ACC112 (cell line): Measurements from ENCODE around the gene GALNT14.

ENCODE experiments used
- H2AFZ ChIP-seq: fragments of 200-600 bp; sonication (generic); one replicate; pipeline ENCODE4 v1.6.0; 2017; ENCODE audit warnings: antibody characterized with exemption, low read length; ENCODE audit not compliant: unreplicated experiment
- H3K27ac ChIP-seq: fragments of 200-600 bp; sonication (generic); 2 replicates; pipeline ENCODE4 v1.5.1; 2014; ENCODE audit warnings: low read depth, mild to moderate bottlenecking, antibody characterized with exemption, low read length, moderate library complexity
- H3K27me3 ChIP-seq: fragments of 200-600 bp; sonication (generic); 2 replicates; pipeline ENCODE4 v1.6.1; 2014; ENCODE audit warnings: mild to moderate bottlenecking, antibody characterized with exemption, low read length, moderate library complexity, mixed read lengths; ENCODE audit not compliant: insufficient read depth
- H3K36me3 ChIP-seq: fragments of 200-600 bp; sonication (generic); 2 replicates; pipeline ENCODE4 v1.6.1; 2016; ENCODE audit warnings: mild to moderate bottlenecking, antibody characterized with exemption, low read length, moderate library complexity, mixed read lengths; ENCODE audit not compliant: insufficient read depth
- H3K4me1 ChIP-seq: fragments of 200-600 bp; sonication (generic); one replicate; pipeline ENCODE4 v1.6.1; 2016; ENCODE audit warnings: low read length, mixed read lengths; ENCODE audit not compliant: insufficient read depth, unreplicated experiment, control insufficient read depth
- H3K4me3 ChIP-seq: fragments of 200-600 bp; sonication (generic); 2 replicates; pipeline ENCODE4 v1.5.1; 2014; ENCODE audit warnings: mild to moderate bottlenecking, low read depth, low read length
- H3K79me2 ChIP-seq: fragments of 200-600 bp; sonication (generic); one replicate; pipeline ENCODE4 v1.6.0; 2016; ENCODE audit warnings: low read length; ENCODE audit not compliant: control insufficient read depth, unreplicated experiment, insufficient read depth

GALNT14 gene

DNA sequence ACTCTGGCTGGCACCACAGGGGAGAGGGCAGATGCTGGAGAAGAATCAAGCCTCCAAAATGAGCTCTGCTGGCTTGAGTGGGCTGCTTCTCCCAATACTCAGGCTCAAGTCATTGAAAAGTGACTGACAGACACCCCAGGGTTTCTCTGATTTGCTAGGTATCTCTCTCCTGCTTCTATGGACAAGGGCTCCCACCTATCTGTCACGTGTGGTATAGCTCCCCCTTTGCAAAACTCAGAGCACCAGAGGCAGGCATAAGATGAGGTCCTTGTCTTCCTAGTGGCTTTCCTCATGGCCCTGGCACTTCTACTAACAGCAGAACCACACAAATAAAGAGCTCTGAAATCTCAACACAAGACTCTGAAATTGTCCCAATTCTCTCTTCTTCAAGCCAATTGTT, 105.2 kb downstream of the GALNT14 start:
- no peak overlapping the region for H3K27ac ChIP-seq
- no peaks in the 10 kb centered on the region for H3K27me3 ChIP-seq
- H3K36me3 ChIP-seq: no peaks in the 10 kb centered on the region

DNA sequence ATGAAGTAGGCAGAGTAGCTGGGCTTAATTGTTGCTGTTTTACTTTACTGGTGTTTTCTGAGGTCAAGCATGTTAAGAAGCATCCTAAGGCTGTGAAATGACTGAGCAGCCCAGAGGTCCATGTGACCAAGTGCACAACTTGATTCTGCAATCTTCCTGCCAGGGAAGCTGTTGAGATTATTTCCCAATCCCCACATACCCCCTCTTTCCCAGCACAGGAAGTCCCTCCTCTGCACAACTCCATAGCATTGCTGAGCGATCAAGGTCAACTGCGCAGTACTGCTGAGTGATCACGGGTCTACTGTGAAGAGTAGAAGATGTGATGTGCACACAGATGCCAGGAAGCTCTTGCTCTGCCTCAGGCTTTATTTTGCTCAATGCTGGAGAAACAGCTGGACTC, 105.8 kb downstream of the GALNT14 start:
- H3K27me3 ChIP-seq: no peaks in the 10 kb centered on the region
- H3K27ac ChIP-seq: no peak overlapping the region
- no peaks in the 10 kb centered on the region for H3K36me3 ChIP-seq
- no peak overlapping the region for H3K4me3 ChIP-seq
- no peaks in the 10 kb centered on the region for H3K79me2 ChIP-seq
- H3K4me1 ChIP-seq: no peaks in the 10 kb centered on the region
- H2AFZ ChIP-seq: no peak overlapping the region

More for the DNA sequence above, 105.2 kb downstream of the GALNT14 start:
- H3K4me1 ChIP-seq: no peaks in the 10 kb centered on the region
- H3K4me3 ChIP-seq: no peak overlapping the region
- no peaks in the 10 kb centered on the region for H3K79me2 ChIP-seq
- H2AFZ ChIP-seq: no peak overlapping the region

DNA sequence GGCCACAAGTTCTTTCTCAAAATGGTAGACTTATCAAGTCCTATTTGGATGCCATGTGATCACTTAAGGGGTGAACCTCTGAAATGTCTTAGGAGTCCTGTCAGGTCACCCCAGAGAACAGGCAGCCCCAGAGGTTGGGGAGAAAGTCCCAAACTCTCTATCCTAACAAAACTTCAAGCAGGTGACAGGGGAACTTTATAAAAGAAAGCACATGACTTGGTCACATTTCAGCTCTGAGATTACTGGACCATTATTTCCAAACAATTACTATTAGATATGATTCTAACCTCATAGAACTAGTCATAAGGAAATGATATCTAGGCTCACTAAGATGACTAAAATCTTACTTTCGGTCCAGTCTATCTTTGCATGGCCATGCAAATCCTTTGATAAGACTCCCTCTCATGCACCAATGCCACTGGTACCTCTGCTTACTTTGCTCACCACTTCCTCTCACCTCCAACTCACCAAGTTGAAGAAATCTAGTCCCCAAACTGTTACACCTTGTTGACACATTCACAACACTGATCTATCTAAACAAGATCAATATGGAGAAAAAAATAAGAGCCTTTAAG, 107.0 kb downstream of the GALNT14 start:
- no peaks in the 10 kb centered on the region for H3K27me3 ChIP-seq
- no peaks in the 10 kb centered on the region for H3K36me3 ChIP-seq
- H3K79me2 ChIP-seq: no peaks in the 10 kb centered on the region
- H3K4me1 ChIP-seq: no peaks in the 10 kb centered on the region
- no peak overlapping the region for H3K4me3 ChIP-seq
- H3K27ac ChIP-seq: no peak overlapping the region
- no peak overlapping the region for H2AFZ ChIP-seq

DNA sequence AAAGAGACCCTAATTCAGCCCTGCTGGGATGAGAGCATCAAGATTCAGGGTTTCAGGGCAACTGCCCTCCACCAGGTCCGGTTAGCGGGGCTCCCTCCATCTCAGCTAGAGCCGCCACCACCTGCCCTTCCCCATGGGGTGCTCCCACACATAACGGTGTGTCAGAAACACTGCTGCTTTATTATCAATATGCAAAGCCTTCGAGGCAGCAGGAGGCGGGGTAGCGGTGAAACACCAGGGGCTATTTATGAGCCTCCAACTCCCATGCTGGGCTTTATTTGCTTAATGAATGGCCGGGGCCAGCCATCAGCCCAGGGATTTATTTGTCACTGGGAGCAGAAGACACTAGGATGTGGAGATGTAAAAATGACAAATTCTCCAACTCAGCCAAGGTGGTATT, 109.8 kb downstream of the GALNT14 start:
- H2AFZ ChIP-seq: no peak overlapping the region
- H3K79me2 ChIP-seq: no peaks in the 10 kb centered on the region
- no peaks in the 10 kb centered on the region for H3K27me3 ChIP-seq
- H3K4me1 ChIP-seq: no peaks in the 10 kb centered on the region
- H3K36me3 ChIP-seq: no peaks in the 10 kb centered on the region
- no peak overlapping the region for H3K4me3 ChIP-seq
- no peak overlapping the region for H3K27ac ChIP-seq

DNA sequence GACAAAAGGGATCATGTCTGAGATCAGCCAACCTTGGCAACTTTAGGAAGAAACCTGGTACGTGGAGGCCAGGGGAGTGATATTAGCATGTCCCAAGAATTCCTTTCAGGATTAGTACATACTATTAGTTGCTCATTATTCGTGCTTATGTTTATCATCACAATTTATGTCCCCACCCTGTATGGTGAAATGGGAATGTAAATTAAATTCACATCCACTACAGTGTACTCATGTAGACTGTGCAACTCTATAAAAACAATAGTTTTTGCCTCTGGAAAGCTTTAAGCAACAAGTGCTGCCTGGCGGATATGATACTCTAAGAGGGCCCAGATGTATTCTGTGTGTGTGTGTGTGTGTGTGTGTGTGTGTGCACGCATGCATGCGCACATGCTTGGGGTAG, 110.7 kb downstream of the GALNT14 start:
- no peaks in the 10 kb centered on the region for H3K27me3 ChIP-seq
- no peaks in the 10 kb centered on the region for H3K4me1 ChIP-seq
- H3K27ac ChIP-seq: no peak overlapping the region
- H3K79me2 ChIP-seq: no peaks in the 10 kb centered on the region
- no peak overlapping the region for H2AFZ ChIP-seq
- H3K36me3 ChIP-seq: no peaks in the 10 kb centered on the region
- no peak overlapping the region for H3K4me3 ChIP-seq

DNA sequence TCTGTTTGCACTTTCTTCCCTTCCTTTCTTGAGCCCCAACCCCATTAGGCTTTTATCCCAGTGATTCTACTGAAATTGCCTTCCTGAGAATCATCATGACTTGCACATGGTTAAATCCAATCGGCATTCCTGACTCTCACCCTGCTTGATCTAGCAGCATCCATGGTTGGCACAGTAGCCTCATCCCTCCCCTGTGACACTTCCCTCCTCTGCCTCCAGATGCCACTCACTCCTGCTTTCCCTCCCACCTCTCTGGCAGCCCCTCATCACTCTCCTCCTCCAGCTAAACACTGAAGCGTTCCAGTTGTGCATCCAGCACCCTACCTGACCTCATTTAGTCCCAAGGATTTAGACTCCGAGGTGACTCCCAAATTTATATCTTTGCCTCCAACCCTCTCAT, 114.7 kb downstream of the GALNT14 start:
- Histone ChIP-seq H3K36me3 (no peaks in the 10 kb centered on the region), H2AFZ (no peak overlapping the region), H3K4me1 (no peaks in the 10 kb centered on the region), H3K79me2 (no peaks in the 10 kb centered on the region), H3K4me3 (no peak overlapping the region), H3K27me3 (no peaks in the 10 kb centered on the region), H3K27ac (no peak overlapping the region)

DNA sequence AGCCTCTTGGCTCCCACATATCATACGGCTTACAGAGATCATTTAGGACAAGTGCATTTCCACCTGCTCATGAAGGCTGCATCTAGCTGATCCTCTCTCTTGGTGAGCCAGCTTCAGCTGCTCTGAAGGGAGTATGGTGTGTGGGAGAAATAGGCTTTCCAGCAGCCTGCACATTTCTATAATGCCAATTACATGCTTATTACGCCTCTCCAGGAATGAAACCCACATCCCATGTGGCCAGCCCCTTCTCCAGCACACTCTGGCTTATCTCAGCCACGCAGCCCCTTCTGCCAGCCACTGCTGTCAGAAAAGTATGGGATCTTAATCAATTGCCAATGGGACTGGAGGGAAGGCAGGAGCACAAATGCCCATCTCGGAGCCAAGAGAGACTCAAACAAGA, 117.5 kb downstream of the GALNT14 start:
- Histone ChIP-seq H3K4me1 (no peaks in the 10 kb centered on the region), H3K4me3 (no peak overlapping the region), H2AFZ (no peak overlapping the region), H3K79me2 (no peaks in the 10 kb centered on the region), H3K27me3 (no peaks in the 10 kb centered on the region), H3K27ac (no peak overlapping the region), H3K36me3 (no peaks in the 10 kb centered on the region)

DNA sequence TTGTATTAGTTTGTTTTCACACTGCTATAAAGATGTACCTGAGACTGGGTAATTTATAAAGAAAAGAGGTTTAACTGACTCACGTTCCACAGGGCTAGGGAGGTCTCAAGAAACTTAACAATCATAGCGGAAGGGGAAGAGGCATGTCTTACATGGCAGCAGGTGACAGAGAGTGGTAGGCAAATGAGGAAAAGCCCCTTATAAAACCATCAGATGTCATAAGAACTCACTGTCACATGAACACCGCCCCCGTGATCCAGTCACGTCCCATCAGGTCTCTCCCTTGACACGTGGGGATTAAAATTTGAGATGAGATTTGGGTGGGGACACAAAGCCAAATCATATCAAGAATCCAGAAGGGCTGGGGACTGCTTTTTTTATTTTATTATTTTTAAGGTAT, 120.0 kb downstream of the GALNT14 start:
- no peak overlapping the region for H2AFZ ChIP-seq
- no peaks in the 10 kb centered on the region for H3K79me2 ChIP-seq
- no peaks in the 10 kb centered on the region for H3K4me1 ChIP-seq
- H3K27me3 ChIP-seq: no peaks in the 10 kb centered on the region
- no peaks in the 10 kb centered on the region for H3K36me3 ChIP-seq
- no peak overlapping the region for H3K27ac ChIP-seq
- H3K4me3 ChIP-seq: no peak overlapping the region

DNA sequence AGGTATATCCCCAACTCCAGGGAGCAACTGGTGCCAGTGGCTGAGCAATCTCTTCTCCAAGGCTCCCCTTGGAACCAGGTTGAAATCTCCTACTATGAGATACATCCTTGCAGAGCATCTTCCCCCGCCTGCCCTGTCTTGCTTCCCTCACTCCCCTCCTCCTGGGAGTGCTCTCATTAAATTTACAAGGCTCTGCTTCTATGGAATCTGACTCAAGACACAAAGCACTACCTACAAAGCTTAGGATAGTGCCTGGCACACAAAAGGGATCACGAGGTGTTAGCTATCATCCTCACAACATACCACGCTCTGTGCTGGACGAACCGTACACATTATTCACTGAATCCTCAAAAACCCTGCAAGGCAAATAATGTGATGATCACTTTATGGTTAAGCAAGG, 121.6 kb downstream of the GALNT14 start:
- H3K79me2 ChIP-seq: no peaks in the 10 kb centered on the region
- no peak overlapping the region for H2AFZ ChIP-seq
- no peaks in the 10 kb centered on the region for H3K36me3 ChIP-seq
- no peaks in the 10 kb centered on the region for H3K27me3 ChIP-seq
- no peaks in the 10 kb centered on the region for H3K4me1 ChIP-seq
- no peak overlapping the region for H3K4me3 ChIP-seq
- no peak overlapping the region for H3K27ac ChIP-seq

DNA sequence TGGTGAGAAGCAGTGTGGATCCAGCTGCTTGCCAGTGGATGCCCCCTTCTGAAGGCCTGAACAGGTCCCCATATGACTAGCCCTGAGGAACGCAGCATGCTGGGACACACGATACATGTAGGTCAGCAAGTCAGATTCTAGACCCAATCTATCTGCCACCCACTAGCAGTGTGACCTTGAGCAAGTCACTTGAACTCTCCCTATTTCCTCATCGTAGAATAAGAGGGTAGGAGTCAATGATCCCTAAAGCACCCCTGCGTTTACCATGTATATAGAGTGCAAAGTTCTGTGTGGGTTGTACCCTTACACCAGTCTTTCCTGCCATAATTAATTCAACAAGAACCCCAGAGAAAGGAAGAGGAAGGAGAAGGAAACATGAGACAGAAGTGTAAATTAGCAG, 123.7 kb downstream of the GALNT14 start:
- H2AFZ ChIP-seq: no peak overlapping the region
- no peak overlapping the region for H3K4me3 ChIP-seq
- no peaks in the 10 kb centered on the region for H3K4me1 ChIP-seq
- no peak overlapping the region for H3K27ac ChIP-seq
- no peaks in the 10 kb centered on the region for H3K79me2 ChIP-seq
- H3K36me3 ChIP-seq: no peaks in the 10 kb centered on the region
- no peaks in the 10 kb centered on the region for H3K27me3 ChIP-seq

DNA sequence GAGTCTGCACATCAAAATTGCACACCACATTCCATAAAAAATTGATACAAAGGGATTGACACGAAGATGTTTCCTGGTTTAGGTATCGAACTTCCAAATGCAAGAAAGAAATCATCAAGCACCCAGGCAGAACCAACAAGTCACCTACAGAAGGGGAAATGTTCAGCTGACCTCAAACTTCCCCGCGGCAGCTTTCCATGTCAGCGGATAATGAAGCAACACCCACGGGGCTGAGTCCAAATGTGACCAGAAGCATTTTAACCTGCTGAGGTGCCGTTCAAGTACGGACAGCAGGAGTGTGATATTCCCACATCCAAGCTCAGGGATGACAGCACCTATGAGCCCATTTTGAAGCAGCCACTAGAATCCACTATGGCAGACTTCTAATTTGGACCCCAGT, 124.9 kb downstream of the GALNT14 start:
- Histone ChIP-seq H3K4me3 (no peak overlapping the region), H3K4me1 (no peaks in the 10 kb centered on the region), H3K27ac (no peak overlapping the region), H3K36me3 (no peaks in the 10 kb centered on the region), H3K27me3 (no peaks in the 10 kb centered on the region), H3K79me2 (no peaks in the 10 kb centered on the region), H2AFZ (no peak overlapping the region)
